ENCODE data around the gene RBX1.

DNA sequence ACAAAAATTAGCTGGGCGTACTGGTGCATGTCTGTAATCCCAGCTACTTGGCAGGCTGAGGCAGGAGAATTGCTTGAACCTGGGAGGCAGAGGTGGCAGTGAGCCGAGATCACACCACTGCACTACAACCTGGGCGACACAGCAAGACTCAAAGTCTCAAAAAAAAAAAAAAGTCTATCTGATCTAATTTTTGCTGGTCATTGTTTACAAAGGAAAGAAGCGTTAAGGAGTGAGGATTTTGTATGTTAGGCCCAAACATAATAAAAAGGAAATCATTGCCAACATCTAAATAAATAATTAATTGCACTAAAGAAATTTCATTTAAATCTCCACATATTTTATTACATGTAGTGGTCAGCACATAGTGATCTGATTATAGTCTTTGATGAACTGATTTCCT, 2.9 kb downstream of the RBX1 start:
- no peak for TF ChIP-seq POLR2A (IDR thresholded peaks at IDR 0.05)
- TF ChIP-seq, protein P1, sequence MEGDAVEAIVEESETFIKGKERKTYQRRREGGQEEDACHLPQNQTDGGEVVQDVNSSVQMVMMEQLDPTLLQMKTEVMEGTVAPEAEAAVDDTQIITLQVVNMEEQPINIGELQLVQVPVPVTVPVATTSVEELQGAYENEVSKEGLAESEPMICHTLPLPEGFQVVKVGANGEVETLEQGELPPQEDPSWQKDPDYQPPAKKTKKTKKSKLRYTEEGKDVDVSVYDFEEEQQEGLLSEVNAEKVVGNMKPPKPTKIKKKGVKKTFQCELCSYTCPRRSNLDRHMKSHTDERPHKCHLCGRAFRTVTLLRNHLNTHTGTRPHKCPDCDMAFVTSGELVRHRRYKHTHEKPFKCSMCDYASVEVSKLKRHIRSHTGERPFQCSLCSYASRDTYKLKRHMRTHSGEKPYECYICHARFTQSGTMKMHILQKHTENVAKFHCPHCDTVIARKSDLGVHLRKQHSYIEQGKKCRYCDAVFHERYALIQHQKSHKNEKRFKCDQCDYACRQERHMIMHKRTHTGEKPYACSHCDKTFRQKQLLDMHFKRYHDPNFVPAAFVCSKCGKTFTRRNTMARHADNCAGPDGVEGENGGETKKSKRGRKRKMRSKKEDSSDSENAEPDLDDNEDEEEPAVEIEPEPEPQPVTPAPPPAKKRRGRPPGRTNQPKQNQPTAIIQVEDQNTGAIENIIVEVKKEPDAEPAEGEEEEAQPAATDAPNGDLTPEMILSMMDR (IDR thresholded peaks at IDR 0.05): no peak
